ENCODE results near the gene ZNF227.

DNA sequence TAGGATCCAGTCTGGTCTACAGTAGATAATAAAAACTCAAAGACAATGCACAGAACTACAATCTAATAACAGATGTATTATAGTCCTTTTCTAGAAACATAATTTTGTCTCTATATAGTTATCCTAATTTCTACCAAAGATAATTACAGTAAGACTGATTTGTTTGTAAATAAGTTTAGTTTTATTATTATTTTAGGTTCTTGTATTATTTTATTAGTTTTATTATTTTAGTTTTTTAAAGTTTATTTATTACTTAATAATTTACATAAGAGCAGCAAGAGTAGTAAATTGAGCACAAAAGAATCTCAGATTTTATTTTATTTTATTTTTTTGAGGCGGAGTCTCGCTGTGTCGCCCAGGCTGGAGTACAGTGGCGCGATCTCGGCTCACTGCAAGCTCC, 22.3 kb upstream of the ZNF227 start:
- TF ChIP-seq, protein P1, sequence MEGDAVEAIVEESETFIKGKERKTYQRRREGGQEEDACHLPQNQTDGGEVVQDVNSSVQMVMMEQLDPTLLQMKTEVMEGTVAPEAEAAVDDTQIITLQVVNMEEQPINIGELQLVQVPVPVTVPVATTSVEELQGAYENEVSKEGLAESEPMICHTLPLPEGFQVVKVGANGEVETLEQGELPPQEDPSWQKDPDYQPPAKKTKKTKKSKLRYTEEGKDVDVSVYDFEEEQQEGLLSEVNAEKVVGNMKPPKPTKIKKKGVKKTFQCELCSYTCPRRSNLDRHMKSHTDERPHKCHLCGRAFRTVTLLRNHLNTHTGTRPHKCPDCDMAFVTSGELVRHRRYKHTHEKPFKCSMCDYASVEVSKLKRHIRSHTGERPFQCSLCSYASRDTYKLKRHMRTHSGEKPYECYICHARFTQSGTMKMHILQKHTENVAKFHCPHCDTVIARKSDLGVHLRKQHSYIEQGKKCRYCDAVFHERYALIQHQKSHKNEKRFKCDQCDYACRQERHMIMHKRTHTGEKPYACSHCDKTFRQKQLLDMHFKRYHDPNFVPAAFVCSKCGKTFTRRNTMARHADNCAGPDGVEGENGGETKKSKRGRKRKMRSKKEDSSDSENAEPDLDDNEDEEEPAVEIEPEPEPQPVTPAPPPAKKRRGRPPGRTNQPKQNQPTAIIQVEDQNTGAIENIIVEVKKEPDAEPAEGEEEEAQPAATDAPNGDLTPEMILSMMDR (IDR thresholded peaks at IDR 0.05), result no peak
- no peak for TF ChIP-seq POLR2A (IDR thresholded peaks at IDR 0.05)

All from adrenal gland (tissue), 5 donors.